ENCODE data around the gene MTHFD2L.

DNA sequence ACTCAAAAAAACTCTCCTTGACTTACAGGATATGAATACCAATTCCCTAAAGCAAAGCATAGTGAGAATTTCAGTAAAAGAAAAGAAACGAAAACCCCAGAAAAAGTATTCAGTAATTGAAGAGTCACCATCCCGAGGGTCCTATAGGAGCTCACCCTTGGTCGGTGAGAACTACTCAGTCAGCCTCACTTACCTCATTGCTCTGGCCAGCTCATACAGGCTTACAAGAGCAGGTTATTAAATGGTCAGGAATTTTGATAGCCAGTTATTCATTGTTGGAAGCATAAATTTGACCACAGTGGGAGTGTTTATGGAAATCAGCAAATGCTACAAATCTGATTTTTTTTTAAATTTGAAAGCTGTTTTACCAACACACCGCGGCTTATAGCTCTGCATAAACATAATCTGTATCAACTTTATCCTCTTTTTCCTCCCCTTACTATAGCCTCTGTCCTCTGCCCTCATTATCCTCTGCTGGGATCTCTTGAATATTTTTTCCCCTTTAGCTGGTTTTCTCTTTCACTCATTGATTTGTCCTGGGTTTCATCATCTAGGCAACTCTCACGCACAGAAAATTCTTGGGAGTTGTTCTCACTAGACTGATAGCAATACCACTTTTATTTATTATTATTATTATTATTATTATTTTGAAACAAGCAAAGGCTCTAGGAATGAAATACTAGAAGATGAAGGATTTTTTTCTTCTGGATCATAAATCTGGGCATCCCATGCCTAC, 47.9 kb upstream of the MTHFD2L start:
- TF ChIP-seq, protein P1, sequence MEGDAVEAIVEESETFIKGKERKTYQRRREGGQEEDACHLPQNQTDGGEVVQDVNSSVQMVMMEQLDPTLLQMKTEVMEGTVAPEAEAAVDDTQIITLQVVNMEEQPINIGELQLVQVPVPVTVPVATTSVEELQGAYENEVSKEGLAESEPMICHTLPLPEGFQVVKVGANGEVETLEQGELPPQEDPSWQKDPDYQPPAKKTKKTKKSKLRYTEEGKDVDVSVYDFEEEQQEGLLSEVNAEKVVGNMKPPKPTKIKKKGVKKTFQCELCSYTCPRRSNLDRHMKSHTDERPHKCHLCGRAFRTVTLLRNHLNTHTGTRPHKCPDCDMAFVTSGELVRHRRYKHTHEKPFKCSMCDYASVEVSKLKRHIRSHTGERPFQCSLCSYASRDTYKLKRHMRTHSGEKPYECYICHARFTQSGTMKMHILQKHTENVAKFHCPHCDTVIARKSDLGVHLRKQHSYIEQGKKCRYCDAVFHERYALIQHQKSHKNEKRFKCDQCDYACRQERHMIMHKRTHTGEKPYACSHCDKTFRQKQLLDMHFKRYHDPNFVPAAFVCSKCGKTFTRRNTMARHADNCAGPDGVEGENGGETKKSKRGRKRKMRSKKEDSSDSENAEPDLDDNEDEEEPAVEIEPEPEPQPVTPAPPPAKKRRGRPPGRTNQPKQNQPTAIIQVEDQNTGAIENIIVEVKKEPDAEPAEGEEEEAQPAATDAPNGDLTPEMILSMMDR (IDR thresholded peaks at IDR 0.05; ENCODE audit: low read length): no peak
- no peak for TF ChIP-seq EZH2 (IDR thresholded peaks at IDR 0.05; ENCODE audit: borderline replicate concordance, low read length)

Measured in OCI-LY1 (cell line).